Mucosa of stomach (tissue), 1 donor: Measurements from ENCODE around the gene CSRP2.

Experiments
- H3K27me3 ChIP-seq: one replicate; pipeline ENCODE4 v1.7.0; 2013; ENCODE audit warnings: mild to moderate bottlenecking, low read length; ENCODE audit not compliant: control insufficient read depth, insufficient read depth
- H3K36me3 ChIP-seq: one replicate; pipeline ENCODE4 v1.7.0; 2013; ENCODE audit warnings: low read length; ENCODE audit not compliant: control insufficient read depth, insufficient read depth
- H3K4me1 ChIP-seq: one replicate; pipeline ENCODE4 v1.7.0; 2013; ENCODE audit warnings: mild to moderate bottlenecking, low read length; ENCODE audit not compliant: control insufficient read depth, insufficient read depth
- H3K4me3 ChIP-seq: one replicate; pipeline ENCODE4 v1.7.0; 2013; ENCODE audit warnings: low read length
- H3K9ac ChIP-seq: one replicate; pipeline ENCODE4 v1.7.0; 2013; ENCODE audit warnings: mild to moderate bottlenecking, low read length, moderate library complexity
- H3K9me3 ChIP-seq: one replicate; pipeline ENCODE4 v1.7.0; 2013; ENCODE audit warnings: mild to moderate bottlenecking, low read length, moderate library complexity; ENCODE audit not compliant: control insufficient read depth
- donor health status: Pancreatic carcinoma.

CSRP2 gene

DNA sequence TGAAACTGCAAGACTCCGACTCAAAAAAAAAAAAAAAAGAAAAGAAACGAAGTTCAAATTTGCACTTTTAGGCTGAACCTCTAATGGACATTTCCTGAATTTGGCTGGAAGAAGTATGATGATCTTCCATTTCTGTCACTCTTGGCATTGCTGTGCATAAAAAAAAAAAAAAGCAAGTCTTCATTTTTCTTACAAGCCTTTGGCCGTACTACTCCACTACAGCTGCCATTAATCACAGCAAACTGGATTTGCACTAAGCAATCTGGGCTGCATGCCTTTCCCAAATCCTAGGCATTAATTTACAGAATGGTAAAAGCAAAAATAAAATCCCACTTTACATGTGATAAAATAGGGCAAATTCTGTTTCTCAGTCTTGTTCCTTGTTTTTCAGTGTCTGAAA, 7.1 kb downstream of the CSRP2 start:
- Histone ChIP-seq H3K4me3 (no peak overlapping the region), H3K4me1 (peaks cover 4% of the 10 kb centered on the region)

DNA sequence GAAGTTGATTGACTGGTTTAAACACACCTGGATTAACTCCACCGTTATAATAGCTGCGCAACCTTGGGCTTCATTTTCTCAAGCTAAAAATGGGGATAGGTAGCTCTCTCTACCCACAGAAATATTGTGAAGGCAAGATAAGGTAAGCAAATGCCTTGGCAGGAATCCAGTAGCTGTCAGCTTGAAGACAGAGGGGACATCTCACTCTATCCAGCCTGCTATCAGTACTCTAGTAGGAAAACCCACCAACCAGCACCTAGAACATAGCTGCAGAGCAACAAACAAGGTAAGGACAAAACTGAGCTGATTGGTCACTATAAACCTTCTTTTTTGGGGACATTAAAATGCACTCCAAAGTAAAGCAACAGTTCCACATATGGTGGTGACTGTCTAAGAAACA, 7.7 kb downstream of the CSRP2 start:
- Histone ChIP-seq H3K9ac (no peak overlapping the region), H3K4me3 (no peak overlapping the region), H3K27me3 (no peaks in the 10 kb centered on the region), H3K4me1 (peaks cover 4% of the 10 kb centered on the region), H3K36me3 (no peaks in the 10 kb centered on the region), H3K9me3 (no peaks in the 10 kb centered on the region)

More for the DNA sequence above, 7.1 kb downstream of the CSRP2 start:
- Histone ChIP-seq H3K36me3 (no peaks in the 10 kb centered on the region), H3K9ac (no peak overlapping the region), H3K27me3 (peaks cover 4% of the 10 kb centered on the region), H3K9me3 (no peaks in the 10 kb centered on the region)

DNA sequence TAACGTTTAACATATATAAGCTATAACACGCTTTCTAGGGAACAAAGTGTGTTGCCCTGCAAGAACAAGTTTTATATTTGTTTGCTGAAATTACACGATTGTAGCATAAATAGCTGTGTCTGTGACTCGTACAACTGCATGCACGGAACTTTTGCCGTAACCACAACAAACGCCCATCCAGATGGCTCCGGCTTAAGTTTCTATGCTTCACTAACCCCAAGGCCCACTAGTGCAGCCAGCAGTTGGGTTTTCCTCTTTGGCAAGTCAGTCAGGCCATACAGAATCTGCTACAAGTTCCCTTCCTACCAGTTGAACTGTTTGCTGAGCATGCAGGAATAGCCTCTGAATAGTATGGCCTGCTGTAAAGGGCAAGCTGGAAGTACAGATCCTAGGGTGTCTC, 12.1 kb downstream of the CSRP2 start:
- Histone ChIP-seq H3K4me3 (no peak overlapping the region), H3K36me3 (no peaks in the 10 kb centered on the region), H3K9me3 (no peaks in the 10 kb centered on the region), H3K4me1 (peaks cover 4% of the 10 kb centered on the region), H3K9ac (no peak overlapping the region), H3K27me3 (no peaks in the 10 kb centered on the region)

DNA sequence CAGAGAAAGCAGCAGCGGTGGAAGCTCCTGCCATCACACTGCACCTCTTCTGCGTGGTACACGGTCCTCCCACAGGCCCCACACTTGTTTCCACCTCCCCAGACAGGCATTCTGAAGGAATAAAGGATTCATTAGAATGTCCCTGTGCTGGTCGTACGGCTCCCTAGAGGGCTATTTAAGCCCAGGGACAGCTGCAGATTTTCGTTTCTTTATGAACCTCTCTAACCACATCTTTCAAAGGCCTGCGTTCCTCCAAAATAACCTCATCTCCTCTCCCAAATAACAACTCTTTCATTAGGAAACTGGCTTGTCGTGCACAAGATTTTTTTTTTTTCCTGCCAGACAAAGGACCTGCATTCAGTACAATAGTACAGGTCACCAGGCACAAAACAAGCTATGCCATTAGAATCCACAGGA, 12.7 kb downstream of the CSRP2 start:
- Histone ChIP-seq H3K9me3 (no peaks in the 10 kb centered on the region), H3K27me3 (no peaks in the 10 kb centered on the region), H3K4me3 (no peak overlapping the region), H3K4me1 (peaks cover 4% of the 10 kb centered on the region), H3K9ac (no peak overlapping the region), H3K36me3 (no peaks in the 10 kb centered on the region)

DNA sequence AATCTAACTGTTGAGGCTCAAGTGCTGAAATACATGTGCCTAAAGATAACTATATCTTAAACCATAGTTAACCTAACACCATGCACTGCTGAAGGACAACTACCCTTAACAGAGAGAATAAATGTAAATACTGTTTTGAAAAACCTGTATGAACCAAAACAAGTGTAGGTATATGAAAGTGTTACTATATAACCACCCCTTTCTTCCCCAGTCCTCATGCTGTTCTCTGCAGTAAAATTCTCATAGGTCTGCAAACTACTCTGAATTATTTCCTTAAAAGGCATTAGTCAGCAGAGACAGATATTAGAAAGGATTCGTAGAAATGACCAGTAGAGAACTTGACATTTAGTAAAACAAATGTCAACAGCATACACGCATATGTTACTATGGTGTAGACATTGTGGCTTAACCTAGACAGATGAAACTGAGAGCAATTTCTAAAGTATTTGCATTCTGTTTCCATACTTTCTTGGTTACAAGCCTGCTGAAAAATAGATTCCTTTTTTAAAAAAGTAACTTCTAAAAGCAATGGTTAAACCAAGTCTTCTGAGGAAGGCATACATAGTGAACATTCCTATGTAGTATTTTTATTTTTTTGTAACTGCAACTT, 13.9 kb downstream of the CSRP2 start:
- H3K9ac ChIP-seq, result no peak overlapping the region
- H3K9me3 ChIP-seq, result no peaks in the 10 kb centered on the region
- peaks cover 4% of the 10 kb centered on the region for H3K4me1 ChIP-seq
- H3K4me3 ChIP-seq, result no peak overlapping the region
- no peaks in the 10 kb centered on the region for H3K27me3 ChIP-seq
- H3K36me3 ChIP-seq, result no peaks in the 10 kb centered on the region

DNA sequence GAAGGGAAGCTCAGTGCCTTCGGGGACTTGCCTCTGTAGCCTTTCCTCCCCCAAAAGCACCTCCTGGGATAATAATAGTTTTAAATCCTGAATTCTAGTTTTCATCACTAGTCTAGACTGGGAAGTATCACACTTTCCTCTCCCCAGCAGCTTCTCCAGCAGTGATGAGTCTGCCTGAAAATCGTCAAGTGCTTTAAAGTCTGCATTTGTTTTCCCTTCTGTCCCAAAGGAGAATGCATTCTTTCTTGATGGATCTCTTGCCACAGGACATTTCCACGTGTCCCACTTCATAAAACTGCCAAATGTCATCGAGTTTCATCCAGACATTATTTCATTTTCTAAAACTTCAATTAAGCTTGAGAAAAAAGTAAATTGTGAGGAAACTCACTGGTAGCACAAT, 15.0 kb downstream of the CSRP2 start:
- no peak overlapping the region for H3K4me3 ChIP-seq
- H3K9me3 ChIP-seq, result no peaks in the 10 kb centered on the region
- no peaks in the 10 kb centered on the region for H3K4me1 ChIP-seq
- H3K36me3 ChIP-seq, result no peaks in the 10 kb centered on the region
- H3K9ac ChIP-seq, result no peak overlapping the region
- H3K27me3 ChIP-seq, result no peaks in the 10 kb centered on the region

DNA sequence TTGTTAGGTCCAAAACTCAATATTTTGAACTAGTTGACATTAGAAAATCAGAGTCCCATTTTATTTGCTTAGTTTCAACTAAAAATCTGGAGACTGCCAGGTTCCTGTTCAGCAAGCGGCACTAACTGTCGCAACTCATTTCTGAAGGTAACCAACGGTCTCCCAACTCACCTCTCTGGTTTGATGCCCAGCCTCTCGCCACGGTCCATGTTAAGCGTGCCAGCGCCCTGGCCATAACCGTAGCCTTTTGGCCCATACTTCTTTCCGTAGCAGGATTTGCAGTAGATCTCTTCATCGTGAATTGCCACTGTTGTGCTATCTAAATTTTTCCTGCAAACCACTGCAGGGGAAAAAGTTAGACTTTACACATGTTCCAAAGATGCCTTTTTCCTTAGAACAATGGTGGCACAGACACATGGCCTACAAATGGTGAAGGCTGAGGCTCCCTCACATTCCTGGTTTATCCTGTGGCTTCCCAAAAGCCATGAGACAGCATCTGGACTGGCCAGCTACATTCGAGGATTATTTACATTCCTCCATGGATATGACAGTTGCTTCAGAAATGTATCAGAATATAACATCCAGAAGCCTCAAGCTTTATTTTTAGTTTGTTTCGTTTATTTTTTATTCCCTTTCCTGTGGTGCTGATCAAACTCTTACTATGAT, 15.7 kb downstream of the CSRP2 start:
- Histone ChIP-seq H3K27me3 (no peaks in the 10 kb centered on the region), H3K4me1 (no peaks in the 10 kb centered on the region), H3K36me3 (no peaks in the 10 kb centered on the region), H3K9ac (no peak overlapping the region), H3K4me3 (no peak overlapping the region), H3K9me3 (no peaks in the 10 kb centered on the region)

DNA sequence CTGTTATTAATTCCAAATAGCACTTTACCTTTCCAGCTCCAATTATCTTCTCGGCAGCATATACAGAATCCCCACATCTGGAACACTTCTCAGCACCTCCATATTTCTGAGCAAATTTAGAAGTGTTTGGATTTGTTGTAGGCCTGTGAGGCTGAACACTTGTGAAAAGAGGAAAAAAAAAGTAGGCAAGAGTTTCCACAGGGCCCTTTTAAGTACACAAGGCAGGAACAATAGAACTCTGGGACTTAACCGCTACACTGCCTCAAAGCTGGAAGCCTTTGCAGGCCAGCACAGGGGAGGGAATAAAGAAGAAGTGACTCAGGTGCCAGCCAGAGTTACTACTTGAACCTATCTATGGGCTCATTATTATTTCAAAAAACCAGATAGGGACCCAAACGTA, 18.6 kb downstream of the CSRP2 start:
- Histone ChIP-seq H3K4me1 (no peaks in the 10 kb centered on the region), H3K36me3 (no peaks in the 10 kb centered on the region), H3K9ac (no peak overlapping the region), H3K4me3 (no peak overlapping the region), H3K9me3 (no peaks in the 10 kb centered on the region), H3K27me3 (no peaks in the 10 kb centered on the region)

DNA sequence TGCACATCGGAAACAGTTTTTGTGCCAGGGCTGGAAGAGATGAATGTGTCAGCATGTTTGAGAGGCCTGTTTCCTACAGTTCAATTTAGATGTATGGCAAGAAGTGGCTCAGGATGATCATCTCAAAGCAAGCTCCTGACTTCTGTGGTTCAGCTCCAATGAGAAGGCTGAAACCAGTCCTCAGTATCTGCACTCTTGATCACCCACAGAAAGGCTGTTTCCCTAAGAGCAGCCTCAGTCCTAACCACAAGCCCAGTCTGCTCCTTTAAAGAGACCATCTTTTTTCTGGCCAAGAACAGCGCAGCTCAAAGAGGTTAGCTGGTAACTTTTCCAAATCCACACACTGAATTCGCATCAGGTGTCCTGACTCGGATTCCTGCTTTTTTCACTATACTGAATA, 19.2 kb downstream of the CSRP2 start:
- Histone ChIP-seq H3K9me3 (no peaks in the 10 kb centered on the region), H3K9ac (no peak overlapping the region), H3K4me1 (no peaks in the 10 kb centered on the region)

DNA sequence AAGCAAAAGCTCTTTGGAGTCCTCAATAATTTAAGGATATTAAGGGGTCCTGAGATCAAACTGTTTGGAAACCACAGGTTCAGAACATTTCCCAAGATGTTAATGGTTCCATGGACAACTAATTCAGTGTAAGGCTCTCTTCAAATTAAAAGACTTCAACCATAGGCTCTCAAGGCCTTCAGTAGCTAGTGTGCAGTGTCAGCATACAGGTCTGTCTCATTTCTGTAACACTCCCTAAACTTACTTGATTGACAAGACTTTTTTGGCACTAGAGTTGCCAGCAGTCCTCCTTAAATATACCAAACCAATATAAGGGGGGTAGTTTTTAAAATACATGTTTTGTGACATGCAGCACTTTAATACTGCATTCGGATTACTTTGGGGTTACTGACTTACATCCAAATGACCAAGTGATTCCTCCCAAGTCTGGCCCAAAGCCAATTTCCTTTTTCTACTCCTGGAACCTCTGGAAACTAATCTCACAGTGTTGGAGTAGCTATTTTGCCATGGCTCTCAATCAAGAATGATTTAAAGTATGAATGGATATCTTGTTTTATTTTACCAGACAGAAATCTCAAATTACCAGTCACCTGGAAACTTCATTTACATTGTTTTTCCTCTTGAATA, 22.7 kb downstream of the CSRP2 start:
- Histone ChIP-seq H3K27me3 (no peaks in the 10 kb centered on the region), H3K4me3 (no peak overlapping the region), H3K9me3 (no peaks in the 10 kb centered on the region), H3K4me1 (no peaks in the 10 kb centered on the region), H3K9ac (no peak overlapping the region), H3K36me3 (no peaks in the 10 kb centered on the region)

More for the DNA sequence above, 19.2 kb downstream of the CSRP2 start:
- Histone ChIP-seq H3K27me3 (no peaks in the 10 kb centered on the region), H3K4me3 (no peak overlapping the region), H3K36me3 (no peaks in the 10 kb centered on the region)

DNA sequence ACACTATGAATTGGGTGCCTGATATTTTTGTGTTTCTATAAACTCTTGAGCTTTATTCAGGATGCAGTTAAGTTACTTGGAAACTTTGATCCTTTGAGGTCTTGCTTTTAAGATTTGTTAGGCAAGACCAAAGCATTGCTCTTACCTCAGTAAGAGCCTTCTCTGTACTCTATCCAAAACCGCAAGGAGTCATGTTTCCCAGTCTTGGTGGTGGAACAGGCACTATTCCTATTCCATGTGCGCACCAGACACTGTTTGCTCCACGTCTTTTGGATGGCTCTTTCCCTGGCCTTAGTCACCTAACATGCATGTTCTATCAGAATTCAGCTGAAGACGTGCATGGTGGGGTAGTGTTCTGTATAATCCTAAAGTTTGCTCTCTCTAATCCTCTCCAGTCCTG, 23.5 kb downstream of the CSRP2 start:
- no peaks in the 10 kb centered on the region for H3K27me3 ChIP-seq
- no peaks in the 10 kb centered on the region for H3K9me3 ChIP-seq
- no peaks in the 10 kb centered on the region for H3K4me1 ChIP-seq
- no peaks in the 10 kb centered on the region for H3K36me3 ChIP-seq
- H3K4me3 ChIP-seq, result no peak overlapping the region
- H3K9ac ChIP-seq, result no peak overlapping the region

DNA sequence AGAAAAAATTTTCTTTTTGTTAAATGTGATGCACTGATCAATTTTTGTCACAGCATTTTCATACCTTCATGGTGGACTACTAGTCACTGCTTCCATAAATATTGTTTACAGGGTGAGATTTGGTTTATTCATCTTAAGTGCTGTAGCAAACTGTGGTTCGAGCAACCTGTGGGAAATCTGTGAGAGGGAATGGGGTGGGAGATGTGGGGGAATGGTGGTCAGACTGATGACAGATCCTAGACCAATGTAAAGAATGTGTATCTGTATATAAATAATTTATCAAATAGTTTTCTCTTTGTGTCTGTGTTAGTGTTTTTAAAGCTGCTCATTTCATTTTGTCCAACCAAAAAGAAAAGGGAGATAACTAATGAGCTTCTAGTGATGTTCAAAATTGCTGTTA, 26.7 kb downstream of the CSRP2 start:
- no peaks in the 10 kb centered on the region for H3K36me3 ChIP-seq
- no peaks in the 10 kb centered on the region for H3K9me3 ChIP-seq
- no peaks in the 10 kb centered on the region for H3K4me1 ChIP-seq
- H3K27me3 ChIP-seq, result no peaks in the 10 kb centered on the region
- H3K9ac ChIP-seq, result no peak overlapping the region
- H3K4me3 ChIP-seq, result no peak overlapping the region
